GM19372 (cell line): ENCODE measurements around the gene SH3PXD2B.
A peak's percentile ranks its signal among the peaks of the same experiment; 100 is the strongest.

Experiments
- ATAC-seq: cut with Tn5 transposase; IDR thresholded peaks from one replicate; pipeline ENCODE4 v1.9.1; 2021; ENCODE audit warnings: mild to moderate bottlenecking, low read depth, moderate library complexity; ENCODE audit not compliant: unreplicated experiment

The SH3PXD2B gene

GRCh38 chr5:172454358-172455086 lies at the start of gene SH3PXD2B:
Gene SH3PXD2B, minus strand, starts transcription at chr5:172454525. Its CDS starts 173 bp downstream, at chr5:172454352.
- ATAC-seq, result peak; percentile 66

GRCh38 chr5:172502969-172503368 lies 48.6 kb upstream of the SH3PXD2B start:
- ATAC-seq, result no peak

GRCh38 chr5:172502410-172502809 lies 48.1 kb upstream of the SH3PXD2B start:
- no peak for ATAC-seq

GRCh38 chr5:172501708-172502320 lies 47.5 kb upstream of the SH3PXD2B start:
- ATAC-seq, result no peak

GRCh38 chr5:172499287-172499686 lies 45.0 kb upstream of the SH3PXD2B start:
- no peak for ATAC-seq

GRCh38 chr5:172498431-172499129 lies 44.3 kb upstream of the SH3PXD2B start:
- no peak for ATAC-seq

- ATAC-seq, result no peak
Measured at GRCh38 chr5:172497591-172498255, 43.4 kb upstream of the SH3PXD2B start.

- no peak for ATAC-seq
Measured at GRCh38 chr5:172496671-172497371, 42.5 kb upstream of the SH3PXD2B start.

GRCh38 chr5:172494630-172495505 lies 40.5 kb upstream of the SH3PXD2B start:
- ATAC-seq, result no peak

GRCh38 chr5:172493906-172494305 lies 39.6 kb upstream of the SH3PXD2B start:
- ATAC-seq, result no peak

GRCh38 chr5:172493461-172493860 lies 39.1 kb upstream of the SH3PXD2B start:
- ATAC-seq, result no peak

GRCh38 chr5:172493002-172493401 lies 38.7 kb upstream of the SH3PXD2B start:
- ATAC-seq, result no peak

GRCh38 chr5:172492097-172492840 lies 37.9 kb upstream of the SH3PXD2B start:
- no peak for ATAC-seq

GRCh38 chr5:172491481-172491880 lies 37.2 kb upstream of the SH3PXD2B start:
- no peak for ATAC-seq

GRCh38 chr5:172490514-172491461 lies 36.5 kb upstream of the SH3PXD2B start:
- ATAC-seq, result no peak

GRCh38 chr5:172488221-172488620 lies 33.9 kb upstream of the SH3PXD2B start:
- no peak for ATAC-seq

GRCh38 chr5:172487671-172488070 lies 33.3 kb upstream of the SH3PXD2B start:
- no peak for ATAC-seq

GRCh38 chr5:172486912-172487311 lies 32.6 kb upstream of the SH3PXD2B start:
- ATAC-seq, result no peak
